Keratinocyte (primary cell): ENCODE results near the gene SLC4A2.

Source experiments
- EZH2 ChIP-seq: IDR thresholded peaks from one replicate; pipeline ENCODE4 v1.6.1; 2012; ENCODE audit warnings: inconsistent platforms, mild to moderate bottlenecking, low read length, moderate library complexity
- TF ChIP-seq, protein P1 (sequence below), 3 experiments: IDR thresholded peaks in 1 of 3; conservative IDR thresholded peaks in 1 of 3; optimal IDR thresholded peaks in 1 of 3; 2 replicates in 2 of 3; 3 replicates in 1 of 3; pipeline versions ENCODE3 to v1.5.1; 2011; ENCODE audit warnings: low read length in 3 of 3, mild to moderate bottlenecking in 3 of 3, moderate library complexity in 2 of 3, control low read depth in 1 of 3, inconsistent platforms in 1 of 3; ENCODE audit not compliant: insufficient read depth in 2 of 3; ENCODE audit errors: extremely low read depth in 1 of 3

DNA sequence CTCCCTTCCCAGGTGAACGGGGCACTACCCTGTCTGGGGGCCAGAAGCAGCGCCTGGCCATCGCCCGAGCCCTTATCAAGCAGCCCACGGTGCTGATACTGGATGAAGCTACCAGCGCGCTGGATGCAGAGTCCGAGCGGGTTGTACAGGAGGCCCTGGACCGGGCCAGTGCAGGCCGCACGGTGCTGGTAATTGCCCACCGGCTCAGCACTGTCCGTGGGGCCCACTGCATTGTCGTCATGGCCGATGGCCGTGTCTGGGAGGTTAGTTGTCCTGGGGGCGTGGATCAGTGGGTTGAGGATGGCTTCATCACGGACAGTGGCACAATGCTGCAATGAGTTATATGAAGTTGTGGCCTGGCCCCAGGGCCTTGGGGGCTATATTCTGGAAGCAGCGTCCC, 15.4 kb upstream of the SLC4A2 start:
- TF ChIP-seq EZH2 = no peak
- TF ChIP-seq, protein P1, sequence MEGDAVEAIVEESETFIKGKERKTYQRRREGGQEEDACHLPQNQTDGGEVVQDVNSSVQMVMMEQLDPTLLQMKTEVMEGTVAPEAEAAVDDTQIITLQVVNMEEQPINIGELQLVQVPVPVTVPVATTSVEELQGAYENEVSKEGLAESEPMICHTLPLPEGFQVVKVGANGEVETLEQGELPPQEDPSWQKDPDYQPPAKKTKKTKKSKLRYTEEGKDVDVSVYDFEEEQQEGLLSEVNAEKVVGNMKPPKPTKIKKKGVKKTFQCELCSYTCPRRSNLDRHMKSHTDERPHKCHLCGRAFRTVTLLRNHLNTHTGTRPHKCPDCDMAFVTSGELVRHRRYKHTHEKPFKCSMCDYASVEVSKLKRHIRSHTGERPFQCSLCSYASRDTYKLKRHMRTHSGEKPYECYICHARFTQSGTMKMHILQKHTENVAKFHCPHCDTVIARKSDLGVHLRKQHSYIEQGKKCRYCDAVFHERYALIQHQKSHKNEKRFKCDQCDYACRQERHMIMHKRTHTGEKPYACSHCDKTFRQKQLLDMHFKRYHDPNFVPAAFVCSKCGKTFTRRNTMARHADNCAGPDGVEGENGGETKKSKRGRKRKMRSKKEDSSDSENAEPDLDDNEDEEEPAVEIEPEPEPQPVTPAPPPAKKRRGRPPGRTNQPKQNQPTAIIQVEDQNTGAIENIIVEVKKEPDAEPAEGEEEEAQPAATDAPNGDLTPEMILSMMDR (optimal IDR thresholded peaks at IDR 0.05 in 1 of 3, IDR thresholded peaks at IDR 0.05 in 1 of 3, conservative IDR thresholded peaks at IDR 0.05 in 1 of 3; ENCODE audit: extremely low read depth in 1 of 3, insufficient read depth in 2 of 3, low read length in 3 of 3) = no peak
